HG02588 (cell line): ENCODE data around the gene GRK5.

Source experiments
- ATAC-seq: cut with Tn5 transposase; IDR thresholded peaks from one replicate; pipeline ENCODE4 v1.9.1; 2021; ENCODE audit warnings: mild to moderate bottlenecking, moderate library complexity; ENCODE audit not compliant: unreplicated experiment

Gene GRK5

GRCh38 chr10:119496273-119496672, 288.9 kb downstream of the GRK5 start:
- peak; percentile 95 for ATAC-seq

- ATAC-seq, result no peak
Observed at GRCh38 chr10:119497243-119497642, 289.9 kb downstream of the GRK5 start.

GRCh38 chr10:119498889-119499676, 291.7 kb downstream of the GRK5 start:
- ATAC-seq, result no peak

GRCh38 chr10:119499677-119500002, 292.3 kb downstream of the GRK5 start:
- no peak for ATAC-seq

- no peak for ATAC-seq
Observed at GRCh38 chr10:119500123-119500795, 292.9 kb downstream of the GRK5 start.

GRCh38 chr10:119500821-119501220, 293.4 kb downstream of the GRK5 start:
- no peak for ATAC-seq

GRCh38 chr10:119501690-119502089, 294.3 kb downstream of the GRK5 start:
- no peak for ATAC-seq

- ATAC-seq, result no peak
Observed at GRCh38 chr10:119502209-119502608, 294.8 kb downstream of the GRK5 start.

- ATAC-seq, result no peak
Observed at GRCh38 chr10:119502618-119503155, 295.3 kb downstream of the GRK5 start.

GRCh38 chr10:119503821-119504220, 296.4 kb downstream of the GRK5 start:
- ATAC-seq, result no peak

GRCh38 chr10:119504651-119505050, 297.3 kb downstream of the GRK5 start:
- ATAC-seq, result no peak

- no peak for ATAC-seq
Observed at GRCh38 chr10:119505131-119505551, 297.8 kb downstream of the GRK5 start.
